Measurements from ENCODE around the gene TMEM222.
"Not testable (repeated sequence)": the region's sequence is repeated elsewhere in the genome, so short reads cannot be mapped to it uniquely, and the experiment has no call there.

Gene TMEM222

DNA sequence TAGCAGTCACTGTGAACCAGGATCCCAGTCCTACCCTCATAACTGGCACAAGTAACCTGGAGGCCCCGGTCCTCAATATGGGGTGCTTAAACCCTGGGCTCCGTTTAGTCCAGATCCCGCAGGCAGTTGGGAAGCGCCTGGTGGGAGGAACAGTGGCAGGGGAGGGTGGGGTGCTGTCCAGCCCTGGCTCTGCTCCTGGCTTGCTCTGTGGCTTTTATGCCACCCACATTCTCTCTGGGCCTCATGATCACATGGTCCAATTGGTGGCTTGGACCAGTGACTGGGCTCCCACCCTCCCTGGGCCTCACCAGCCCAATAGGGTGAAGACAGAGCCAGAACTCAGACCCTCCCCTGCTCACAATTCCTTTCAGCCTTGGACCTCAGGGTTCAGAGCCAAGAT lies 58.3 kb downstream of the TMEM222 start:
- DNase-seq (ENCODE audit: low read depth in 2 of 2): no peak

DNA sequence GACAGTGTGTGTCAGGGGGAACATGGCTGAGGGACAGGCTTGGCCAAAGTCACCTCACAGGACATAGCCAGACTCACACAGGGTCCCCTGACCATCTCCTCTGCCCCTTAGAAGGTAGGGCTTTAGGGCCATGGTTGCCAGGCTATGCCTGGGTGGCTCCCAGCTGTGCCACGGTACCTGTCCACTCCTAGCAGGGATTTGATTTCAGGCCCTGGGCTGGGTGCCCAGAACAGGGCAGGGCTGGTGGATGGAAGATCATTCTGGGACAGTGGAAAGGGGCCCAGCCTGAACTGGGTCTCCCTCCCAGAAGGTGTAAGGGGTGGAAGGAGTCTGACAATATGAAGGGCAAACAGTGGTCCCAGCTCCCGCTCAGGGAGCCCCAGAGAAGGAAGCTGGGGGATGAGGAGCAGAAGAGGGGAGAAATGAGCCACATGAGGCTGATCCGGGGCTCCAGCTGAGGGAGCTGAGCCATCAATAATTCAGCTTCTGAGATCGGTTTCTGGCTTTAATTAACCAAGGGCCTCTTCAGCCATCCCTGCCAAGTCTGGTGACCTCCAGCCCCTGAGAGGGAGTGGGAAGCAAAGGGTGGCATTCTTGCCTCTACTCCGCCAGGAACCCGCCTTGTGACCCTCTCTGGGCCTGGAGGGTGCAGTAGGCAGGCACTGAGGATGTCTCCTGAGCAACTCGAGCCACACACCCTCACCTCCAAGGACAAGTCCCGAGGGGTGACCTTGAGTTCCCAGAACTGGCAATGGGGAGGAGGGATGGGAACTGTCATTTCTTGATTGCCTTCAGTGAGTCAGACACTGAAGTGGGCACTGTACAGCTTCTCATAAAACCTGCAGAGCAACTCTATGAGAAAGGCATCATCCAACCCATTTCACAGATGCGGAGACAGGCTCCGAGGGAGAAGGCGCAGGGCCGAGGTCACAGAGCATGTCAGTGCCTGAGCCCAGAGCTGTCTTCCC lies 59.1 kb downstream of the TMEM222 start:
- DNase-seq (ENCODE audit: low read depth in 2 of 2): no peak

DNA sequence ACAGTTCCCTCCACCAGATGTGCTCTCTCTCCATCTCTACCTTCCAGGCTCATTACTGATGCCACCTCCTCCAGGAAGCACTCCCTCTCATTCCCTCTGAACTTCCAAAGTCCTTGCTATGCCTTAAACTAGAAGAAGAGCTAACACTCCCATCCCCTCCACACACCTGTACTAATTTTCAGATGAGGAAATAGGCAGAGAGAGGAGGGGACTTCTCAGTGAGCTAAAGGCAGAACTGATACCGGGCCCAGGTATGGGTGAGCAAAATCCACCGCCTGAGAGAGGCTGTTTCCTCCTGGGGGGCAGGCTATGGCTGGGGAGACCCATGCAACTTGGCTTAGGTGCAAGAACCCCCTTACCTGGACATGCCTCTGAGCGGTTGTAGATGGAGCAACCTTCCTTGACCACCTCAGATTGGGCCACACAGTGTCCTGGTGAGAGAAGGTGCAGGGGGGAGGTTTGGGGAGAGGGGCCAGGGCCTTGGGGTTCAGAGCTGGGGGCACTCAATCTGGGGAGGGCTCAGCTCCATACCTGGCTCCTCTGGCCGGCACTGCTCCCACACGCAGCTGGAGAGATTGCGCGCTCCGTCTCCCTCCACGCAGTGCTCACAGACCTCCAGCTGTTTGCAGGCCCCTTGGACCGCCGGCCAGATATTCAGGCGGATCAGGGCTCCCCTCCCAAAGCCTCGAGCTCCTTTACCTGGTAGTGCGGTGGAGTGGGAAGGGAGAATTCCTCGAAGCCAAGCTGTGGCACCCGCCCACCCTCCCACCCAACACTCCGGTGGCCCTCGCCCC lies 60.2 kb downstream of the TMEM222 start:
- DNase-seq (ENCODE audit: low read depth in 2 of 2): no peak

DNA sequence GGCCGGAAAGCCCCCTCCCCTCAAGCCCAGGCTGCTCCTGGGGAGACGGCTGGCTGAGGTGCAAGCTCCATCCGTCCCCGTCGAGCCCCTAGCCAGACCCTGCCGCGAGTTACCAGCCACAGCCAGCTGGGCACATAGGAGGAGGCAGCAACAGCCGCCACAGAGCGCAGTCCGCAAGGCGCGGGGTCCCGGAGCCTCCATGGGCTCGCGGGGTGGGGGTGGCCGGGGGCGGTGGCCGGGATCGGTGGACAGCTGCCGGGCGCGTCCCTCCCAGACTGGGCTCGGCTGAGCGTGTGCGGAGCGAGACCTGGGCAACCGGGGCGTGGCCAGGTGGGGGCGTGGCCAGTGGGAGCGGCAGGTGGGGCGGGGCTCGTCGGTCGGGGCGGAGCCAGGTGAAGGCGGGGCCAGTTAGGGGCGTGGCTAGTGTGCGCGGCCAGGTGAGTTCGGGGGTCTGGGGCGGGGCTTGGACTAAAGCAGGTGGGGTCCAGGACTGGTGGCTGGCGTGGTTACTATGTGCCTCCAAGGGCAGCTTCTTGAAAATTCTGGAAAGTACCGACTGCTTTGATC lies 61.2 kb downstream of the TMEM222 start, which contains the start of gene CD164L2:
CD164L2 (minus strand) TSS at position 295 of the 567 bp plus-strand sequence; CDS start at position 201, 94 bp downstream.
- no peak for DNase-seq (ENCODE audit: low read depth in 2 of 2)

DNA sequence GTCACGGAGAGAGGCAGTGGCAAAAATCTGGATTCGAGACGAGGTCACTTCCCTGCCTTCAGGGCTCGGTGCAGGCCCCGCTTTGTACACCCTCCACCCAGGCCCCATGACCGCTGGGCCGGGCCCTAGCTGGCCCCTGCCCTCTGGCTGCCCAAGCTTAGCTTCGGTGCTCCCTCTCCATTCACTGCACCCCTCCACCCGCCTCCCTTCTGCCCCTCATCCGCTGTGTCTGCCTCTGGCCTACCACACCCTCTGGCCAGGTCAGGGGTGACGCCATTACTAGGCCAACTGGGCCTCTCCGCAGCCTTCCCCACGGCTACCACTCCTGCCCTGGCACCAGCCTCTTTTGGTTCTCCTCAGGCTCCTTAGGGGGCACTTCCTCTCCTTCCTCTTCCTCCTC lies 61.7 kb downstream of the TMEM222 start:
- DNase-seq (ENCODE audit: low read depth in 2 of 2): no peak

DNA sequence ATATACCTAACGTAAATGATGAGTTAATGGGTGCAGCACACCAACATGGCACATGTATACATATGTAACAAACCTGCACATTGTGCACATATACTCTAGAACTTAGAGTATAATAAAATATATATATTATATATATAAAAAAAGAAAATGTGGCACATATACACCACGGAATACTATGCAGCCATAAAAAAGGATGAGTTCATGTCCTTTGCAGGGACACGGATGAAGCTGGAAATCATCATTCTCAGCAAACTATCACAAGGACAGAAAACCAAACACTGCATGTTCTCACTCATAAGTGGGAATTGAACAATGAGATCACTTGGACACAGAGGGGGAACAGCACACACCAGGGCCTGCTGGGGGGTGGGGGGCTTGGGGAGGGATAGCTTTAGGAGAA lies 62.8 kb downstream of the TMEM222 start:
- DNase-seq (ENCODE audit: low read depth in 2 of 2): not testable (repeated sequence)

All from stimulated activated CD8-positive, alpha-beta memory T cell treated with anti-CD3 and anti-CD28 coated beads, Interleukin-15, amount 100 ng/mL, for 48 hours (primary cell).